ENCODE measurements around the gene TNK1. TPM values are rescaled to one million over a fixed set of nuclear protein-coding genes. Genes with fewer than 3 reads are reported as not detected.

The TNK1 gene
- total RNA-seq, 4 donors from 2014 or later: 19.8 to 54.4 (median 44.4) TPM

DNA sequence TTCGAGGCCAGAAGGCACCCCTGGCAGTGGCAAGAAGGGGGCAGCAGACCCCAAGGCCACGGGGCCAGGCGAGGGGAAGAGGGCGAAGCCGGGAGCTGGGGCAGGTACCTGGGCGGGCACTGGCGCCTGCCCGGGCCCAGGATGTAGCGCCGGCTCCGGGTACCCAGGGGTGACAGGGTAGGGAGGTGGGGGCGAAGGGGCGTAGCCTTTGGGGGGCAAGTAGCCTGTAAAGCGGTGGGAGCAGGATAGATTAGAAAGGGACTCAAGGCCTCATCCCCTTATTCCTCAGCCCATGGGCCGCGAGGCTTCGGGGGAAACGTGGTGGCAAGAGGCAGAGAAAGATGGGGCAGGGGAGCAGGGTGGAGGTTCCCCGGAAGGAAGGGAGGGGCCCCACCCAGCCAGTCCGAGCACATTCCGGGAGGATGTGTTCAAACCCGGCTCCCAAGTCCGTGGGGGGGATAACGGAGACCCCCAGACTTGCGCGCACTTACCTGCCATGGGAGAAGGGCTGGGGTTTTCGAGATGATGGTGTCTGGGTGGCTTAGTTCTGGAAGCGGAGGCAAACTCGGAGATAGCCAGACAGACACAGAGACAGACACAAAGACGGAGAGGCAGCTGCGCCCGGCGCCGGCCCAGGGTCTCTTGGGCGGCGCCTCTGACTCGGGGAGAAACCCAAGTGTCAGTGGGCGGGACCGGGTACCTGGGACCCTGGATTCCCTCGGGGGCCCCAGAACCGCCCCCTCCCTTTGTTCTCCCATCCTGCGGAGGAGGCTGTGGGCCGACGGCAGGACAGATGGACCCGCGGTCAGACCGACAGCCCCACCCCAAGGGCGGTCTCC lies 12.9 kb downstream of the TNK1 start:
- Histone ChIP-seq H3K36me3 (peaks cover 0 to 24% (median 0%) of the 10 kb centered on the region in 3 donors), H3K9me3 (no peaks in the 10 kb centered on the region), H3K4me3 (peak overlapping the region; percentile 74 to 86 (median 80)), H3K27ac (peak overlapping the region; percentile 84 to 96 (median 95)), H3K4me1 (peaks cover 0 to 16% (median 6%) of the 10 kb centered on the region in 4 donors), H3K27me3 (no peaks in the 10 kb centered on the region)
- TF ChIP-seq, protein P1, sequence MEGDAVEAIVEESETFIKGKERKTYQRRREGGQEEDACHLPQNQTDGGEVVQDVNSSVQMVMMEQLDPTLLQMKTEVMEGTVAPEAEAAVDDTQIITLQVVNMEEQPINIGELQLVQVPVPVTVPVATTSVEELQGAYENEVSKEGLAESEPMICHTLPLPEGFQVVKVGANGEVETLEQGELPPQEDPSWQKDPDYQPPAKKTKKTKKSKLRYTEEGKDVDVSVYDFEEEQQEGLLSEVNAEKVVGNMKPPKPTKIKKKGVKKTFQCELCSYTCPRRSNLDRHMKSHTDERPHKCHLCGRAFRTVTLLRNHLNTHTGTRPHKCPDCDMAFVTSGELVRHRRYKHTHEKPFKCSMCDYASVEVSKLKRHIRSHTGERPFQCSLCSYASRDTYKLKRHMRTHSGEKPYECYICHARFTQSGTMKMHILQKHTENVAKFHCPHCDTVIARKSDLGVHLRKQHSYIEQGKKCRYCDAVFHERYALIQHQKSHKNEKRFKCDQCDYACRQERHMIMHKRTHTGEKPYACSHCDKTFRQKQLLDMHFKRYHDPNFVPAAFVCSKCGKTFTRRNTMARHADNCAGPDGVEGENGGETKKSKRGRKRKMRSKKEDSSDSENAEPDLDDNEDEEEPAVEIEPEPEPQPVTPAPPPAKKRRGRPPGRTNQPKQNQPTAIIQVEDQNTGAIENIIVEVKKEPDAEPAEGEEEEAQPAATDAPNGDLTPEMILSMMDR (IDR thresholded peaks at IDR 0.05): no peak
- no peak for TF ChIP-seq POLR2A (IDR thresholded peaks at IDR 0.05)
- peak; percentile 57 to 77 (median 64) for DNase-seq

DNA sequence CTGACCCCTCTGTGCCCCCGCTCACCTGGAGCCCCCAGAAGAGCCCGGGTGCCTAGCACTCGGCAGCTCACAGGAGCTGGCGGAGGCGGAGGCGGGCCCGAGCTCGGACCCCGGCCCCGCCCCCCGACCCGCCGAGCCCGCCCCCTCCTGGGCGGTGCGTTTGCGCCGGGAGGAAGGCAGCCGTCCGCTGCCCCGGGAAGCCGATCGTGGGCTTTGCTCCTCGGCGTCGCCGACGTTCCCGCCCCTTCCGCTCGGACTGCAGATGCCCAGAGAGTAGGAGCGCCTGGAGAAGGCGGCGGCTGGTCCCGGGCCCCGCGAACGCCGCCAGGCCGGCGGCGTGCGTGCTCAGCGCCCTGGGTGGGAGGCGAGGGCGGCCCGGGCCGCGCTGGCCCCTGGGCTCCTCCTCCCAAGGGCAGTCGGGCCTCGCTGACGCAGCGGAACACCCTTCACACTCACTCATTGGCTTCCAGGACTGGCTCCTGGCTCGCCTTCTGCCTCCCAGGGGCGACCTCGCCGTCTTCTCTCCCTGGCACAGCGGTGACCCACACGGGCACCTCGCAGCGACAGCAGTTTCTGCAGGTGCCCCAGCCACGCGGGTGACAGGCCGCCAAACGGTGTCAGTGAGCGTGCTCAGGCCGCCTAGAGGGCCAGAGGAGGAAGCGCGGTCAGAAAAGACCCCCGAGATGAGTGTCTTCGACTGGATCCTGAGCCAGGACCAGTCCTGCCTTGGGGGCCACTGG lies 13.7 kb downstream of the TNK1 start, which contains the start of gene PLSCR3:
Gene PLSCR3 (minus strand): TSS at position 74 of the 740 bp plus-strand sequence. CDS start 415 bp downstream, outside the sequence.
- Histone ChIP-seq H3K27ac (peak within 1 kb of the TSS; percentile 84 to 96 (median 95)), H3K36me3 (peaks cover 0 to 17% (median 0%) of the 10 kb centered on the region in 3 donors), H3K4me3 (peak within 1 kb of the TSS; percentile 74 to 86 (median 80)), H3K4me1 (peaks cover 0 to 16% (median 6%) of the 10 kb centered on the region in 4 donors), H3K27me3 (no peaks in the 10 kb centered on the region), H3K9me3 (no peaks in the 10 kb centered on the region)
- DNase-seq: peak; percentile 80 to 94 (median 93)
- TF ChIP-seq, protein P1 (IDR thresholded peaks at IDR 0.05): peak in 5 of 6 experiments; percentile 3 to 48 (median 42)
- peak; percentile 80 to 87 for TF ChIP-seq POLR2A (IDR thresholded peaks at IDR 0.05)

DNA sequence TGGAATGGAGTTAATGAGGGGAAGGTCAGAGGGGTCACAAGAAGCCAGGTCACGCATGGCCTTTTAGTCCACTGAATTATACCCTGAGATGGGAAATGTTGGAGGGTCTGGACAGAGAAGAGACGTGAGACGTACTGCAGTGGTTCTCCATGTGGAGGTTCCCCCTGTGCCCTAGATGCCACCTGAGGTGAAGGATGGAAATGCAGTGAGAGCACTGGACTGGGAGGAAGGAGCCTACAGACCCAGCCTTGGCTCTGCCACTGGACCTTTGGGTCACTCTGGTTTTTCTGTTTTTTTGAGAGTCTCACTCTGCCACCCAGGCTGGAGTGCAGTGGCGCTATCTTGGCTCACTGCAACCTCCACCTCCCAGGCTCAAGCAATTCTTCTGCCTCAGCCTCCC lies 15.3 kb downstream of the TNK1 start:
- H3K4me1 ChIP-seq: peaks cover 0 to 16% (median 6%) of the 10 kb centered on the region in 4 donors
- TF ChIP-seq POLR2A (IDR thresholded peaks at IDR 0.05): no peak
- TF ChIP-seq, protein P1 (IDR thresholded peaks at IDR 0.05): peak in 2 of 6 experiments; percentile 2 to 9
- H3K9me3 ChIP-seq: no peaks in the 10 kb centered on the region
- peaks cover 0 to 2% (median 0%) of the 10 kb centered on the region in 3 donors for H3K36me3 ChIP-seq
- no peak for DNase-seq
- H3K4me3 ChIP-seq: no peak overlapping the region
- H3K27me3 ChIP-seq: no peaks in the 10 kb centered on the region
- H3K27ac ChIP-seq: no peak overlapping the region

DNA sequence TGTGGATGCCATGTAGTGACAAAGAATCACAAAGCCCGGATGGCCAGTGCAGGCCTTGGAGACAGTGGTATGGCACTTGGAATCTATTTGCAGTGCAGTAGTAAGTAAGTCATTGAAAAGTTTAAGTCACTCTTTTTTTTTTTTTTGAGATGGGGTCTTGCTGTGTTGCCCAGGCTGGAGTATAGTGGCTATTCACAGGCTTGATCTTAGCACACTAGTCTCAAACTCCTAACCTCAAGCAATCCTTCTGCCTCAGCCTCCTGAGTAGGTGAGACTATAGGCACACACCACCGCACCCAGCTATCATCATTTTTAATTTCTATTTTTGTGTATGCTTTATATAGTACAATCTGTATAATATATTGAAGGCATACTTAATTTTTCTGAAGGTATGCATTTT lies 17.7 kb downstream of the TNK1 start:
- H3K27me3 ChIP-seq: no peaks in the 10 kb centered on the region
- DNase-seq: no peak
- H3K36me3 ChIP-seq: no peaks in the 10 kb centered on the region
- no peaks in the 10 kb centered on the region for H3K9me3 ChIP-seq
- H3K4me3 ChIP-seq: no peak overlapping the region
- H3K4me1 ChIP-seq: peaks cover 0 to 24% (median 4%) of the 10 kb centered on the region in 4 donors
- TF ChIP-seq POLR2A (IDR thresholded peaks at IDR 0.05): no peak
- TF ChIP-seq, protein P1 (IDR thresholded peaks at IDR 0.05): no peak
- H3K27ac ChIP-seq: no peak overlapping the region

DNA sequence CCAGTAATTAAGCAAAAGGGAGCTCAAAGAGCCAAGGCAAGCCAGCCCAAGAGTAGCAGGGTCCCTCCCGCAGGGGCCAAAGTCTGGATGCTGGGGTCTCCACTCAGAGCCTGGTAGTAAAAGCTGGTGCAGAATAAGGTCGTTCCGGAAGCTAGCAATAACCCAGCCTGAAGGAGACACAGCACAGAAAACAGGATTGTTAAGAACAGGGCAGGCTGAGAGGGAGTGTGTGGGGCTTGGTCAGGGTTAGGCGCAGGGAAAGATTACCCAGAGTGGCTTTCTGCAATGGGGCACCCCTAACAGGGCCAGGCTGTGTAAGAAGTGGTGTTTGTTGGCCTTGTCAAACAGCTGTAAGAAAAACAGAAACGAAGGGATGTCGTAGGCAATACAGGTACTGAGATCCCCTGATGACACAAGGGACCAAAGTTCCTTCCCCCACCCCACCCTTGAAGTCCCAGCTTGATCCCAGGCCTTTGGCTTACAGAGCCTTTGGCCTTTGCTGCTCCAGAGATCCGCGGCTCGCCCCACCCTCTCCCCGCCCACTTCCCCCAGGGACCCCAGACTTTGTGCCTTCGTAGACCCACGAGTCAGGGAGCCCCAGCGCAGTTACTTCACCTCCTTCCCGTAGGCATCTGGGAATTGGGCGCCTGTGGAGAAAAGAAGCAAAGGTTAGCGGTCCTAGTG lies 22.3 kb downstream of the TNK1 start:
- TF ChIP-seq, protein P1 (IDR thresholded peaks at IDR 0.05): no peak
- TF ChIP-seq POLR2A (IDR thresholded peaks at IDR 0.05): peak; percentile 34 to 65
- peak in 2 of 3 donors; percentile 88 for DNase-seq
- H3K36me3 ChIP-seq: no peaks in the 10 kb centered on the region

More for the DNA sequence above, 22.3 kb downstream of the TNK1 start:
- Histone ChIP-seq H3K27ac (peak overlapping the region; percentile 88 to 96 (median 92)), H3K9me3 (no peaks in the 10 kb centered on the region), H3K4me1 (peaks cover 0 to 15% (median 5%) of the 10 kb centered on the region in 4 donors), H3K4me3 (peak overlapping the region; percentile 49 to 90 (median 69)), H3K27me3 (no peaks in the 10 kb centered on the region)
